Measurements from ENCODE around the gene TROAP.

TROAP gene

GRCh38 chr12:49342914-49343731, 20.1 kb downstream of the TROAP start:
- Histone ChIP-seq H3K36me3 (replicated peaks) (no peaks in the 10 kb centered on the region), H3K27me3 (replicated peaks) (peaks cover 17% of the 10 kb centered on the region), H3K4me3 (ENCODE audit: low read depth, low read length) (peak overlapping the region; percentile 46), H3K27ac (no peak overlapping the region)
- in situ Hi-C loops (cut with HindIII; ENCODE audit: low pct_ligation_motif_present, low sequenced_read_pairs), result no loop called here
- TF ChIP-seq CTCF (IDR thresholded peaks at IDR 0.05; ENCODE audit: low read depth, low read length, missing control alignments), result no peak
- no peak for DNase-seq

GRCh38 chr12:49344486-49345050, 21.5 kb downstream of the TROAP start:
- H3K36me3 ChIP-seq (replicated peaks), result no peaks in the 10 kb centered on the region
- DNase-seq, result no peak
- no peak overlapping the region for H3K27ac ChIP-seq
- H3K27me3 ChIP-seq (replicated peaks), result peaks cover 17% of the 10 kb centered on the region
- in situ Hi-C loops (cut with HindIII; ENCODE audit: low pct_ligation_motif_present, low sequenced_read_pairs), result no loop called here
- TF ChIP-seq CTCF (IDR thresholded peaks at IDR 0.05; ENCODE audit: low read depth, low read length, missing control alignments), result no peak
- no peak overlapping the region for H3K4me3 ChIP-seq (ENCODE audit: low read depth, low read length)

- no peak for DNase-seq
- H3K4me3 ChIP-seq (ENCODE audit: low read depth, low read length), result peak overlapping the region; percentile 43
- H3K36me3 ChIP-seq (replicated peaks), result no peaks in the 10 kb centered on the region
- H3K27ac ChIP-seq, result no peak overlapping the region
- in situ Hi-C loops (cut with HindIII; ENCODE audit: low pct_ligation_motif_present, low sequenced_read_pairs), result no loop called here
- no peak for TF ChIP-seq CTCF (IDR thresholded peaks at IDR 0.05; ENCODE audit: low read depth, low read length, missing control alignments)
- H3K27me3 ChIP-seq (replicated peaks), result peaks cover 17% of the 10 kb centered on the region
Measured at GRCh38 chr12:49345051-49345824, 22.2 kb downstream of the TROAP start.

GRCh38 chr12:49345825-49346658, 23.0 kb downstream of the TROAP start:
- no peak for DNase-seq
- Histone ChIP-seq H3K27ac (no peak overlapping the region), H3K27me3 (replicated peaks) (peaks cover 17% of the 10 kb centered on the region), H3K36me3 (replicated peaks) (no peaks in the 10 kb centered on the region), H3K4me3 (ENCODE audit: low read depth, low read length) (peak overlapping the region; percentile 43)
- in situ Hi-C loops (cut with HindIII; ENCODE audit: low pct_ligation_motif_present, low sequenced_read_pairs), result no loop called here
- TF ChIP-seq CTCF (IDR thresholded peaks at IDR 0.05; ENCODE audit: low read depth, low read length, missing control alignments), result no peak

GRCh38 chr12:49346659-49347310, 23.7 kb downstream of the TROAP start, which contains the start of gene DNAJC22:
TSS of gene DNAJC22 (plus strand) at chr12:49346888. CDS start at chr12:49348873, 1,985 bp downstream.
- in situ Hi-C loops (cut with HindIII; ENCODE audit: low pct_ligation_motif_present, low sequenced_read_pairs), result no loop called here
- Histone ChIP-seq H3K4me3 (ENCODE audit: low read depth, low read length) (peak within 1 kb of the TSS; percentile 48), H3K27ac (no peak within 1 kb of the TSS), H3K36me3 (replicated peaks) (no peaks in the 10 kb centered on the region), H3K27me3 (replicated peaks) (peaks cover 13% of the 10 kb centered on the region)
- peak; percentile 4 for TF ChIP-seq CTCF (IDR thresholded peaks at IDR 0.05; ENCODE audit: low read depth, low read length, missing control alignments)
- DNase-seq, result no peak
